GM21737 (cell line): ENCODE measurements around the gene SBDS.

Experiments
- ATAC-seq: cut with Tn5 transposase; IDR thresholded peaks from one replicate; pipeline ENCODE4 v1.9.1; 2021; ENCODE audit warnings: mild to moderate bottlenecking, moderate library complexity; ENCODE audit not compliant: unreplicated experiment

The SBDS gene

GRCh38 chr7:66948480-66949109 lies 46.8 kb downstream of the SBDS start:
- ATAC-seq: no peak

GRCh38 chr7:66946545-66946944 lies 48.8 kb downstream of the SBDS start:
- ATAC-seq: no peak

DNA sequence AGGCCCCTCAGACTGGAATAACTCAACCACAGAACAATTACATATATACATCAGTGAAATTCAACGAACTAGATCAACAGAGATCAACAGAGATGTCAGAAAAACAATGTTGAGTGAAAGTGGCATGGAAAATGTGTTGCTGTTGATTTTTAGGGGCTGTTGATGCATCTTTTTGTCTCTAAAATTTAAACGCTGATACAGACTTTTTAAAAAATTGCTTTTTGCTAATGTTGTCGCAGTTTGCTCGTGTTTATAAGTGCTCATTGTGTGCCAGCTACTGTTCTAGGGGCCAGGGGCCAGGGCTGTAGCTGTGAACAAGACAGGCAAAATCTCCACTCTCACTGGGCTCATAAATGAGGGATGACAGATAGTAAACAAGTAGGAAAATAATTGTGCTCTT lies 56.1 kb downstream of the SBDS start:
- no peak for ATAC-seq

GRCh38 chr7:66937940-66938339 lies 57.4 kb downstream of the SBDS start:
- ATAC-seq: no peak
